Epithelial cell of proximal tubule (primary cell): ENCODE data around the gene RBM24. TPM values are rescaled to one million over a fixed set of nuclear protein-coding genes. Genes with fewer than 3 reads are reported as not detected.
"Not testable (repeated sequence)": the region's sequence is repeated elsewhere in the genome, so short reads cannot be mapped to it uniquely, and the experiment has no call there.

ENCODE experiments used
- DNase-seq: peaks from one replicate; pipeline ENCODE4 v3.0.0-alpha.2; 2011; ENCODE audit warnings: low read depth
- H3K4me3 ChIP-seq: 2 replicates; pipeline ENCODE4 v1.5.1; 2011; ENCODE audit warnings: low read depth, mild to moderate bottlenecking, low read length
- total RNA-seq: library from RNA; depleted of rRNA; stranded (reverse); fragments of >200 nt; gene quantifications from 2 replicates; pipeline ENCODE4 v1.2.3, GENCODE V29; 2015
- TF ChIP-seq, protein P1 (sequence below): conservative IDR thresholded peaks from 2 replicates; pipeline ENCODE4 v1.5.1; 2012; ENCODE audit warnings: low read depth, mild to moderate bottlenecking, low read length

RBM24 gene
- total RNA-seq, 1 donor from 2014 or later = 3.2 TPM

DNA sequence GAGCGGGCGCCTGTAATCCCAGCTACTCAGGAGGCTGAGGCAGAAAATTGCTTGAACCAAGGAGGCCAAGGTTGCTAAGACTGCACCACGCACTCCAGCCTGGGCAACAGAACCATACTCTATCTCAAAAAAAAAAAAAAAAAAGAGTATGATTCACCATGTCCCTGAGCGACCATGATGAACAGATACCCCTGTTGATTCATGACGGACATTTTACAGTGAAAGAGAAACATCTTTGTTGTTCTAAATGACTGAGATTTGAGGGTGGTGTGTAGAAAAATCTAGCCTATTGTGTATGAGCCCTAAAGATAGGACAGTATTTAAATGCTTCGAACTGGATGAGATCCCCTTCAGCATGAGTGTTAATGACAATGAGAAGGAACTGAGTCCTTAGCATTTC, 32.8 kb downstream of the RBM24 start:
- no peak overlapping the region for H3K4me3 ChIP-seq
- TF ChIP-seq, protein P1, sequence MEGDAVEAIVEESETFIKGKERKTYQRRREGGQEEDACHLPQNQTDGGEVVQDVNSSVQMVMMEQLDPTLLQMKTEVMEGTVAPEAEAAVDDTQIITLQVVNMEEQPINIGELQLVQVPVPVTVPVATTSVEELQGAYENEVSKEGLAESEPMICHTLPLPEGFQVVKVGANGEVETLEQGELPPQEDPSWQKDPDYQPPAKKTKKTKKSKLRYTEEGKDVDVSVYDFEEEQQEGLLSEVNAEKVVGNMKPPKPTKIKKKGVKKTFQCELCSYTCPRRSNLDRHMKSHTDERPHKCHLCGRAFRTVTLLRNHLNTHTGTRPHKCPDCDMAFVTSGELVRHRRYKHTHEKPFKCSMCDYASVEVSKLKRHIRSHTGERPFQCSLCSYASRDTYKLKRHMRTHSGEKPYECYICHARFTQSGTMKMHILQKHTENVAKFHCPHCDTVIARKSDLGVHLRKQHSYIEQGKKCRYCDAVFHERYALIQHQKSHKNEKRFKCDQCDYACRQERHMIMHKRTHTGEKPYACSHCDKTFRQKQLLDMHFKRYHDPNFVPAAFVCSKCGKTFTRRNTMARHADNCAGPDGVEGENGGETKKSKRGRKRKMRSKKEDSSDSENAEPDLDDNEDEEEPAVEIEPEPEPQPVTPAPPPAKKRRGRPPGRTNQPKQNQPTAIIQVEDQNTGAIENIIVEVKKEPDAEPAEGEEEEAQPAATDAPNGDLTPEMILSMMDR = no peak
- DNase-seq = no peak

- TF ChIP-seq, protein P1 = no peak
- DNase-seq = no peak
- H3K4me3 ChIP-seq = no peak overlapping the region
Measured at GRCh38 chr6:17315262-17315661, 34.1 kb downstream of the RBM24 start.

DNA sequence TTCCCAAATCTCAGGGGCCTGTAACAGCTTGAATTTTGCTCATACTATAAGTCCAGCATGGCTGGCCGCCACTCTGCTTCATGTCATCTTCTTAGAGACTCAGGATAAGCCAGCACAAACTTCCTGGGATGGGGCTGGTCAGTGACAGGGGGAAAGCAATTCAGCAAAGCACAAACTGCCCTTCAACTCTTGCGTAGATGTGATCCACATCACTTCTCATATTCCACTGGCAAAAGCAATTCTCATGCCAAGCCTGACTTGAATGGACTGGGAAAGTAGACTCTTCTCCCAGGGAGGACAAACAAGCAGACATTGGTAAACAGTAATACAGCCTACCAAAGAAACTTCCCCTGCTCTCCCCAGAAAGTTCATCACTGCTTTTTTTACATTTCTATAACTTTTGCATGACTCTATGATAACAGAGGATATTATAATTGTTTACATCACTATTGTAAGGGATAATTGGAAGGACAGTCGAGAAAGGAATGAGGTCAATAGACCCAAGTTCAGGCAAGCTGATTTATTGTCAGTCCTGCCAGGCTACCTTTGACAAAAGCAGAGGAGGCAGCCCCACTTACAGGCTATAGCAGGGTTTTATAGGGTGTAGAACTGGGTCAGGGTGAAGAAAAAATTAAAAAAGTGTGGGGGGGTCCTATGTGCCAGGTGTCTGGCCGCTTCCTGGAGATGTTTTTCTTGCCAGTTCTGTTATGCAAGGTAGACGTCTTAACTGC, 37.4 kb downstream of the RBM24 start:
- TF ChIP-seq, protein P1 = no peak
- DNase-seq = no peak
- H3K4me3 ChIP-seq = no peak overlapping the region

- not testable (repeated sequence) for H3K4me3 ChIP-seq, DNase-seq
Measured at GRCh38 chr6:17320266-17320665, 39.1 kb downstream of the RBM24 start.

- H3K4me3 ChIP-seq = no peak overlapping the region
- no peak for DNase-seq
- TF ChIP-seq, protein P1 = no peak
Measured at GRCh38 chr6:17331238-17331637, 50.1 kb downstream of the RBM24 start.

GRCh38 chr6:17334265-17334664, 53.1 kb downstream of the RBM24 start:
- TF ChIP-seq, protein P1 = no peak
- H3K4me3 ChIP-seq = no peak overlapping the region
- no peak for DNase-seq

- DNase-seq = no peak
- TF ChIP-seq, protein P1 = no peak
- no peak overlapping the region for H3K4me3 ChIP-seq
Measured at GRCh38 chr6:17336425-17336824, 55.3 kb downstream of the RBM24 start.

DNA sequence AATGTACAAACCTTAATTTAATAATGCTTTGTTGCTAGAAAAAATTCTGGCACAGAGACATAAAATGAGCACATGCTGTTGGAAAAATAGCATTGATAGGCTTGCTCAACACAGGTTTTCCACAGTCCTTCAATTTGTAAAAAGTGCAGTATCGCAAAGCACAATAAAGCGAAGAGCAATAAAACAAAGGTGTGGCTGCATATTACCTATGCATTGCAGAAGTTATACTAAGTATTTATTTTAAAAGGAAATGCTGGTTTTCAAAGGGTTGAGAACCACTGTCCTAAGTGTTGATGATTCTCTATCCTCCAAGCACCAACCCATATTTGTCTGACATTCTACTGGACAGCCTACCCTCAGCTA, 58.1 kb downstream of the RBM24 start:
- TF ChIP-seq, protein P1 = no peak
- H3K4me3 ChIP-seq = no peak overlapping the region
- no peak for DNase-seq
